MV-4-11 (cell line): ENCODE measurements around the gene PTPRN2.
A peak's percentile ranks its signal among the peaks of the same experiment; 100 is the strongest.

Source experiments
- DNase-seq: peaks from one replicate; lab custom pipeline; 2025; lab: John Stamatoyannopoulos, UW

PTPRN2 gene

DNA sequence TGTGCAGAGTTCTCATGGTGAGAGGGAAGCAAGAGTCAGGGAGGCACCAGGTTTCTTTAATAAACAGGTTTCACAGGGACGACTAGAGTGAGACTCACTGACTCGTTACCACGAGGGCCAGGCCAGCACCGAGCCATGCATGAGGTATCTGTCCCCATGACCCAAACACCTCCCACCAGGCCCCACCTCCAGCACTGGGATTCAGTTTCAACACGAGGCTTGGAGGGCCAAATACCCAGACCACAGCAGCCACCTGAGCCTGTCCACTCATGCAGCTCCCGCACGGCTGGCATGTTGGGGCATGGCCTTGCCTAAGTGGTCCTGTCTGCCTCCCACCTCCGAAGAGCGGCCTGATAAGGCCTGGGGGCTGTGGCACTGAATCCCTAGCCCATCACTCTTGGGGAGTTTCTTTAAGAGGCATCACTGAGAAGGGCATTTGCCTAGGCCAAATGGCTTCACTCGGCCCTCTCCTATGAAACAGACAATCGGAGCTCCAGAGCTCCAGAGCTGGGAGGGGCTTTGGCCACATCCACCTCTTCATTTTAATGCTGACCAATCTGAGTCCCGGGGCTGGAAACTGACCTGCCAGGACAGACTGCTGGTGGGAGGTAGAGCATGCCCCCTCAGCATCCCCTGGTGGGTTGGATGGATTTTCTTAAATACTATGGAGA is 1093.0 kb downstream of the PTPRN2 start:
- DNase-seq, result no peak

DNA sequence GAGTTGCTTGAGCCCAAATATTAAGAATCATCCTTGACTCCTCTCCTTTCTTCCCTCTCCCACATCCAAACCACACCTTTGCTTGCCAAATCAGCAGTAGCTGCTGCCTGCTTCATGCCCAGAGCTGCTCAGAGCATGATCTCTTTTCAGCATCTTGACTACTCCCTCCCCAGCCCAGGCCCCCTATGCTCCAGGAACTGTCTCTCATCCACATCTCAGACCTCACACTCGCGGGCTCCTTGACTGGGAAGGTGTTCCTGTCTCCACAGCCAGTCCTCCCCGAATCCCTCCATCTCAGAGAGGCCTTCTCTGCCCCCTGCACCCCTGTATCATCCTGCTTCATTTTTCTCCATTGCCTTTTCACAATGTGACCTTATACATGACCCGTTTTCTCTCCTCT is 1093.8 kb downstream of the PTPRN2 start:
- no peak for DNase-seq

DNA sequence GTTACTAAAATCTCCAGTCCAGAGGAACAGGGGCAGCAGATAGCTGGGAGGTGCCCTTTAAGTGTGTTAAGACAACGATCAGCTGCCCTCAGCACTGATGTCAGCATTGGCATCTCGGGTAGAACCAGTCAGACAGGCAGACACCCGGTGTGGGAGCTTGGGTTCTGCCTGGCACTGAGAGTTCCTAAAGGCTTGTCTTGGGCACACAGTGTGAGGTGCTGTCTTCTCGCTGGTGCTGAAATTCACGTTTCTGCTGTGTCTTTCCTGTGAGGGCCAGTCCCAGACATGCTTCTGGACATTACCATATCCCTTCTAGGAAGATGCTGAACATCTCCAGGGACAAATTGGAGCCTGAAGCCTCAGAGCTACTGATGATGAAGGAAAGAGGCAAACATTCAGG is 1094.6 kb downstream of the PTPRN2 start:
- DNase-seq, result no peak

GRCh38 chr7:157490465-157490912 is 1097.1 kb downstream of the PTPRN2 start:
- DNase-seq, result peak; percentile 100

GRCh38 chr7:157489870-157490269 is 1097.8 kb downstream of the PTPRN2 start:
- peak; percentile 5 for DNase-seq
